Posterior cingulate gyrus (tissue), 11 donors: ENCODE results near the gene DCTN4.
"Not testable (repeated sequence)": the region's sequence is repeated elsewhere in the genome, so short reads cannot be mapped to it uniquely, and the experiment has no call there.

Experiments used
- DNase-seq, 10 donors: peaks; one replicate each; pipeline versions ENCODE4 v3.0.0 to v3.0.0-alpha.2; 2020 to 2021; ENCODE audit warnings: mixed read lengths in 3 of 10
- intact Hi-C: fragments of 100-400 bp; cut with DNase I; formaldehyde crosslinking; loops from one replicate; pipeline ENCODE4 v1.15.1; 2023

Gene DCTN4

GRCh38 chr5:150758531-150759333 is at the start of gene DCTN4:
DCTN4 (minus strand) TSS chr5:150759017; CDS start chr5:150758993, 24 bp downstream.
- peak; percentile 95 to 99 (median 96) for DNase-seq
- intact Hi-C loops = loop anchor here (2.0 kb wide), 1 partner anchor 58 kb away; the partner anchor contains the start of gene RBM22

GRCh38 chr5:150804388-150804787 is 45.6 kb upstream of the DCTN4 start:
- intact Hi-C loops = no loop called here
- DNase-seq = no peak

GRCh38 chr5:150801117-150801927 is 42.5 kb upstream of the DCTN4 start:
- intact Hi-C loops = loop anchor here (1.0 kb wide), 1 partner anchor 46 kb away; no protein-coding TSS in a partner anchor
- DNase-seq = no peak

- DNase-seq = no peak
- intact Hi-C loops = no loop called here
Observed at GRCh38 chr5:150797384-150797783, 38.6 kb upstream of the DCTN4 start.

- DNase-seq = no peak
- intact Hi-C loops = no loop called here
Observed at GRCh38 chr5:150794927-150795326, 36.1 kb upstream of the DCTN4 start.

- intact Hi-C loops, DNase-seq: not testable (repeated sequence)
Observed at GRCh38 chr5:150793423-150793888, 34.6 kb upstream of the DCTN4 start.

- no peak for DNase-seq
- intact Hi-C loops = no loop called here
Observed at GRCh38 chr5:150791536-150791935, 32.7 kb upstream of the DCTN4 start.

- peak in 2 of 10 donors; percentile 10 to 62 for DNase-seq
- intact Hi-C loops = no loop called here
Observed at GRCh38 chr5:150789943-150790611, 31.3 kb upstream of the DCTN4 start.

- DNase-seq = no peak
- intact Hi-C loops = no loop called here
Observed at GRCh38 chr5:150789450-150789849, 30.6 kb upstream of the DCTN4 start.

- intact Hi-C loops = no loop called here
- DNase-seq = no peak
Observed at GRCh38 chr5:150788977-150789376, 30.2 kb upstream of the DCTN4 start.

- intact Hi-C loops = no loop called here
- DNase-seq = no peak
Observed at GRCh38 chr5:150787656-150788055, 28.8 kb upstream of the DCTN4 start.

- DNase-seq = no peak
- intact Hi-C loops = no loop called here
Observed at GRCh38 chr5:150786876-150787275, 28.1 kb upstream of the DCTN4 start.

GRCh38 chr5:150785950-150786349 is 27.1 kb upstream of the DCTN4 start:
- DNase-seq = no peak
- intact Hi-C loops = no loop called here

- intact Hi-C loops = no loop called here
- no peak for DNase-seq
Observed at GRCh38 chr5:150783422-150783928, 24.7 kb upstream of the DCTN4 start.

GRCh38 chr5:150782850-150783249 is 24.0 kb upstream of the DCTN4 start:
- intact Hi-C loops = no loop called here
- no peak for DNase-seq

GRCh38 chr5:150781706-150782614 is 23.1 kb upstream of the DCTN4 start:
- DNase-seq = no peak
- intact Hi-C loops = no loop called here

- no peak for DNase-seq
- intact Hi-C loops = no loop called here
Observed at GRCh38 chr5:150780816-150781221, 22.0 kb upstream of the DCTN4 start.

GRCh38 chr5:150780187-150780692 is 21.4 kb upstream of the DCTN4 start:
- intact Hi-C loops = no loop called here
- DNase-seq = no peak

- no peak for DNase-seq
- intact Hi-C loops = no loop called here
Observed at GRCh38 chr5:150779397-150780186, 20.8 kb upstream of the DCTN4 start.
